Tibial artery (tissue), 4 donors: ENCODE measurements around the gene LYPLAL1.

Experiments
- DNase-seq, 2 donors: peaks; one replicate each; pipeline ENCODE4 v3.0.0-alpha.2; 2019
- H3K27ac ChIP-seq, 2 donors: fragments of 200-600 bp; sonication (generic) in 1 of 2; 1 replicate in 1 of 2; 2 replicates in 1 of 2; pipeline ENCODE4 v1.5.1; 2018 to 2019; ENCODE audit warnings: mild to moderate bottlenecking in 1 of 2
- H3K27me3 ChIP-seq, 2 donors: fragments of 200-600 bp; sonication (generic) in 1 of 2; one replicate each; pipeline versions ENCODE4 v1.5.1 to v1.6.0; 2016 to 2019
- H3K36me3 ChIP-seq, 3 donors: fragments of 200-600 bp; sonication (generic) in 2 of 3; one replicate each; pipeline ENCODE4 v1.5.1; 2016 to 2019; ENCODE audit warnings: mild to moderate bottlenecking in 2 of 3
- H3K4me1 ChIP-seq, 4 donors: fragments of 200-600 bp; sonication (generic) in 2 of 4; 1 replicate in 3 of 4; 2 replicates in 1 of 4; pipeline ENCODE4 v1.5.1; 2016 to 2019
- H3K4me3 ChIP-seq, 2 donors: fragments of 200-600 bp; sonication (generic) in 1 of 2; 1 replicate in 1 of 2; 2 replicates in 1 of 2; pipeline ENCODE4 v1.5.1; 2018 to 2019; ENCODE audit warnings: mild to moderate bottlenecking in 2 of 2
- H3K9me3 ChIP-seq, 3 donors: fragments of 200-600 bp; sonication (generic) in 1 of 3; one replicate each; pipeline ENCODE4 v1.5.1; 2016 to 2019
- intact Hi-C: fragments of 100-400 bp; cut with DNase I; formaldehyde crosslinking; loops from one replicate; pipeline ENCODE4 v1.15.0; 2023; ENCODE audit warnings: low total_unique reads
- TF ChIP-seq, protein P1 (sequence below), 2 experiments: fragments of 200-600 bp in 1 of 2; fragments of 450-650 bp in 1 of 2; IDR thresholded peaks; one replicate each; pipeline ENCODE4 v1.5.1; 2017 to 2019; ENCODE audit warnings: antibody characterized with exemption in 2 of 2, mild to moderate bottlenecking in 1 of 2, moderate library complexity in 1 of 2

Gene LYPLAL1

GRCh38 chr1:219173758-219174459 lies at the start of gene LYPLAL1:
Gene LYPLAL1 (plus strand): TSS chr1:219173878. CDS start chr1:219173891, 13 bp downstream.
- Histone ChIP-seq H3K36me3 (no peaks in the 10 kb centered on the region), H3K4me3 (peak within 1 kb of the TSS; percentile 66 to 84), H3K27me3 (no peaks in the 10 kb centered on the region), H3K9me3 (no peaks in the 10 kb centered on the region), H3K27ac (peak within 1 kb of the TSS; percentile 81 to 94), H3K4me1 (peaks cover 0 to 46% (median 22%) of the 10 kb centered on the region in 4 donors)
- TF ChIP-seq, protein P1, sequence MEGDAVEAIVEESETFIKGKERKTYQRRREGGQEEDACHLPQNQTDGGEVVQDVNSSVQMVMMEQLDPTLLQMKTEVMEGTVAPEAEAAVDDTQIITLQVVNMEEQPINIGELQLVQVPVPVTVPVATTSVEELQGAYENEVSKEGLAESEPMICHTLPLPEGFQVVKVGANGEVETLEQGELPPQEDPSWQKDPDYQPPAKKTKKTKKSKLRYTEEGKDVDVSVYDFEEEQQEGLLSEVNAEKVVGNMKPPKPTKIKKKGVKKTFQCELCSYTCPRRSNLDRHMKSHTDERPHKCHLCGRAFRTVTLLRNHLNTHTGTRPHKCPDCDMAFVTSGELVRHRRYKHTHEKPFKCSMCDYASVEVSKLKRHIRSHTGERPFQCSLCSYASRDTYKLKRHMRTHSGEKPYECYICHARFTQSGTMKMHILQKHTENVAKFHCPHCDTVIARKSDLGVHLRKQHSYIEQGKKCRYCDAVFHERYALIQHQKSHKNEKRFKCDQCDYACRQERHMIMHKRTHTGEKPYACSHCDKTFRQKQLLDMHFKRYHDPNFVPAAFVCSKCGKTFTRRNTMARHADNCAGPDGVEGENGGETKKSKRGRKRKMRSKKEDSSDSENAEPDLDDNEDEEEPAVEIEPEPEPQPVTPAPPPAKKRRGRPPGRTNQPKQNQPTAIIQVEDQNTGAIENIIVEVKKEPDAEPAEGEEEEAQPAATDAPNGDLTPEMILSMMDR (IDR thresholded peaks at IDR 0.05), result peak in 1 of 2 experiments; percentile 18
- peak; percentile 85 to 94 for DNase-seq
- intact Hi-C loops, result no loop called here

- Histone ChIP-seq H3K27ac (no peak overlapping the region), H3K36me3 (no peaks in the 10 kb centered on the region), H3K9me3 (no peaks in the 10 kb centered on the region), H3K4me3 (no peak overlapping the region), H3K27me3 (no peaks in the 10 kb centered on the region), H3K4me1 (peaks cover 0 to 52% (median 24%) of the 10 kb centered on the region in 4 donors)
- no peak for DNase-seq
- TF ChIP-seq, protein P1 (IDR thresholded peaks at IDR 0.05), result no peak
- intact Hi-C loops, result no loop called here
Measured at GRCh38 chr1:219124163-219124562, 49.5 kb upstream of the LYPLAL1 start.

DNA sequence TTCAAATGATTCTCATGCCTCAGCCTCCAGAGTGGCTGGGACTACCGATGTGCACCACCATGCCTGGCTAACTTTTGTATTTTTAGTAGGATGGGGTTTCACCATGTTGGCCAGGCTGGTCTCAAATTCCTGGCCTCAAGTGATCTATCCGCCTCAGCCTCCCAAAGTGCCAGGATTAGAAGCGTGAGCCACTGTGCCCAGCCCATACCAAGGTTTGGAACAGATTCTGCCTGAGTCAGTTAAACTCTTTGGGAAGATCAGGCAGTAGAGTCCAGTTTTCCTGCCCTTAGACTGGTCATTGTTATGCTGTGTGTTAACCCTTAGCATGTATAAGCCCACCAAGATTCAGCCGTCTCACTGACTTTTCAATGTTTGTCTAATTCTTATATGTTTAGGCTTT lies 48.3 kb upstream of the LYPLAL1 start:
- Histone ChIP-seq H3K27ac (peak overlapping the region; percentile 21), H3K36me3 (no peaks in the 10 kb centered on the region), H3K27me3 (no peaks in the 10 kb centered on the region), H3K4me1 (peaks cover 0 to 52% (median 24%) of the 10 kb centered on the region in 4 donors), H3K4me3 (no peak overlapping the region), H3K9me3 (no peaks in the 10 kb centered on the region)
- intact Hi-C loops, result no loop called here
- DNase-seq, result no peak
- TF ChIP-seq, protein P1 (IDR thresholded peaks at IDR 0.05), result no peak

DNA sequence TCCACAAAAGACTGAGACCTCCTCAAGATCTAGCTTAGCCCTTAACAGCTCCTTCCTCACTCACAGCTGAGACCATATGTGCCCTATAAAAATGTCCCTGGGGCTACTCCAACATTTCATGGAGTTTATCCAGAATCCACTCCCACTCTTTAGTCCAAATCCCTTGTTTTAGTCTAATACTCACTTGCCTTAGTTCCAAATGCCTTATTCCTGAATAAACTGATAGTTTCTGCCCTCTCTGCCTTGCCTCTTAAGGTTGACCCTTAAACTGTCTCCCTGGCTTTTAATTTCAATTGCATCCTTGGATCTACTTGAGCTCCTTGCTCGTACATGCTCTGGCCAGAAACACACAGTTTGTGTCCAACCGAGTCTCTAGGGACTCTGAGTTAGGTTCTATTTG lies 47.3 kb upstream of the LYPLAL1 start:
- H3K36me3 ChIP-seq, result no peaks in the 10 kb centered on the region
- peak overlapping the region; percentile 21 for H3K27ac ChIP-seq
- no peak overlapping the region for H3K4me3 ChIP-seq
- no peak for DNase-seq
- peaks cover 0 to 43% (median 17%) of the 10 kb centered on the region in 4 donors for H3K4me1 ChIP-seq
- intact Hi-C loops, result no loop called here
- TF ChIP-seq, protein P1 (IDR thresholded peaks at IDR 0.05), result no peak
- H3K9me3 ChIP-seq, result no peaks in the 10 kb centered on the region
- no peaks in the 10 kb centered on the region for H3K27me3 ChIP-seq

DNA sequence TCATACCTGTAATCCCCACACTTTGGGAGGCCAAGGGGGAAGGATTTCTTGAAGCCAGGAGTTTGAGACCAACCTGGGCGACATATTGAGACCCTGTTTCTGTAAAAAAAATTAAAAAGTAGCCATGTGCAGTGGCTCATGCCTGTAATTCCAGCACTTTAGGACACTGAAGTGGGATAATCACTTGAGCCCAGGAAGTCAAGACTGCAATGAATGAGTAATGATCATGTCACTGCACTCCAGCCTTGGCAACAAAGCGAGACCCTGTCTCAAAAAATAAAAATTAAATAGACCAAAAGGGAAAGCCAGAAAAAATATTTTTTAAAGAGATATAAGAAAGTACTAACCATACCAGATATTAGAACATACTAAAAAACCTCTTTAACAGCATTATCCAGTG lies 44.7 kb upstream of the LYPLAL1 start:
- Histone ChIP-seq H3K4me3 (no peak overlapping the region), H3K27ac (no peak overlapping the region), H3K27me3 (no peaks in the 10 kb centered on the region), H3K9me3 (no peaks in the 10 kb centered on the region), H3K36me3 (no peaks in the 10 kb centered on the region), H3K4me1 (peaks cover 0 to 25% (median 14%) of the 10 kb centered on the region in 4 donors)
- DNase-seq, result no peak
- TF ChIP-seq, protein P1 (IDR thresholded peaks at IDR 0.05), result no peak
- intact Hi-C loops, result no loop called here
